Heart left ventricle (tissue), 16 donors: ENCODE results near the gene PTPN7. TPM values are rescaled to one million over a fixed set of nuclear protein-coding genes. Genes with fewer than 3 reads are reported as not detected.

Experiments
- ATAC-seq, 4 donors: fragments of 200-7000 bp; cut with Tn5 transposase; one replicate each; pipeline ENCODE4 v1.9.1; 2020 to 2022; ENCODE audit warnings: moderate library complexity in 4 of 4, mild to moderate bottlenecking in 3 of 4, moderate number of reproducible peaks in 1 of 4
- DNase-seq, 5 donors: peaks; one replicate each; pipeline ENCODE4 v3.0.0-alpha.2; 2020
- H3K27ac ChIP-seq, 12 donors: fragments of 200-600 bp; sonication (generic) in 4 of 12; one replicate each; pipeline versions ENCODE4 v1.5.0 to v1.8.0; 2016 to 2022; ENCODE audit warnings: mild to moderate bottlenecking in 2 of 12
- H3K27me3 ChIP-seq, 9 donors: fragments of 200-600 bp; sonication (generic) in 2 of 9; one replicate each; pipeline versions ENCODE4 v1.5.1 to v1.8.0; 2016 to 2022; ENCODE audit warnings: mild to moderate bottlenecking in 3 of 9
- H3K36me3 ChIP-seq, 9 donors: fragments of 200-600 bp; sonication (generic) in 2 of 9; one replicate each; pipeline versions ENCODE4 v1.5.0 to v1.8.0; 2018 to 2022; ENCODE audit warnings: mild to moderate bottlenecking in 2 of 9
- H3K4me1 ChIP-seq, 12 donors: fragments of 200-600 bp; sonication (generic) in 4 of 12; one replicate each; pipeline versions ENCODE4 v1.5.0 to v1.8.0; 2016 to 2022; ENCODE audit warnings: mild to moderate bottlenecking in 3 of 12
- H3K4me3 ChIP-seq, 12 donors: fragments of 200-600 bp; sonication (generic) in 4 of 12; one replicate each; pipeline versions ENCODE4 v1.5.0 to v1.8.0; 2017 to 2022; ENCODE audit warnings: mild to moderate bottlenecking in 9 of 12, moderate library complexity in 4 of 12
- H3K9me3 ChIP-seq, 12 donors: fragments of 200-600 bp; sonication (generic) in 4 of 12; one replicate each; pipeline versions ENCODE4 v1.5.0 to v1.8.0; 2016 to 2022; ENCODE audit warnings: mild to moderate bottlenecking in 1 of 12
- POLR2A ChIP-seq, 2 donors: fragments of 450-650 bp; IDR thresholded peaks; one replicate each; pipeline ENCODE4 v1.6.1; 2017; ENCODE audit warnings: antibody characterized with exemption in 2 of 2, mild to moderate bottlenecking in 2 of 2, moderate library complexity in 2 of 2
- WGBS, 4 donors: extraction: QIAGEN DNeasy Blood & Tissue Kit in 2 of 4; methylation state at CpG; one replicate each; pipeline versions ENCODE4 v1.1.5 to v1.1.7; 2013 to 2018; 5-methylcytosine and 5-hydroxymethylcytosine counted together
- intact Hi-C, 10 donors: fragments of 100-400 bp; cut with DNase I; formaldehyde crosslinking; loops; one replicate each; pipeline versions ENCODE4 v1.11.1 to v1.14.2; 2022
- polyA plus RNA-seq, 2 donors: library from polyadenylated mRNA; stranded (reverse); fragments of 200-250 nt; gene quantifications; one replicate each; pipeline ENCODE4 v1.2.3, GENCODE V29; 2013
- total RNA-seq, 9 donors: library from RNA; depleted of rRNA in 2 of 9; stranded (reverse); fragments of >200 nt in 2 of 9; fragmentation: NEBNext Ultra II Directional in 3 of 9; extraction: Animal tissue kit (Norgen Biotek cat#: 25700) in 3 of 9; gene quantifications; one replicate each; pipeline versions ENCODE4 v1.1.0 to v1.2.4, GENCODE V29; 2016 to 2023
- TF ChIP-seq, protein P1 (sequence below), 12 donors: fragments of 200-600 bp; sonication (generic) in 4 of 12; IDR thresholded peaks; one replicate each; pipeline versions ENCODE4 v1.5.0 to v1.8.0; 2018 to 2022; ENCODE audit warnings: antibody characterized with exemption in 12 of 12, mild to moderate bottlenecking in 5 of 12
- donor health status: ischemic (EF 13 %, LVEDD 7.1; RV severe dilation, severe dysfunction).
- donor health status: healthy with polysubstance abuse.
- donor health status: DM: no; HTN: yes; CAD: no.
- donor health status: DM: no; HTN: no; CAD: no.
- donor health status: ischemic (EF 25% LVEDD 6.9; RV normal size, moderate dysfunction).
- donor health status: ischemic (EF 25% LVEDD 5.7; RV mildly dilated, moderate dysfunction).
- donor health status: healthy.
- donor health status: DM: yes; HTN: yes; CAD: no.
- donor health status: ischemic (EF 35%, LVEDD 5.7; RV mildly dilated, moderate dysfunction).
- donor health status: nonischemic (EF 11% LVEDD 7.7; RV severe dilation, severe dysfunction).
- donor health status: DM: yes; HTN: yes; CAD: no.
- donor health status: PGD.
- donor health status: ischemic (EF 29% LVEDD 5.4; RV normal size, mild dysfunction).
- donor health status: nonischemic (EF 23%, LVEDD 6.1; RV moderate dilation, normal function).

The PTPN7 gene
- total and polyA plus RNA-seq, 11 donors: 0.19 to 10.3 (median 0.55) TPM; not detected in 1

DNA sequence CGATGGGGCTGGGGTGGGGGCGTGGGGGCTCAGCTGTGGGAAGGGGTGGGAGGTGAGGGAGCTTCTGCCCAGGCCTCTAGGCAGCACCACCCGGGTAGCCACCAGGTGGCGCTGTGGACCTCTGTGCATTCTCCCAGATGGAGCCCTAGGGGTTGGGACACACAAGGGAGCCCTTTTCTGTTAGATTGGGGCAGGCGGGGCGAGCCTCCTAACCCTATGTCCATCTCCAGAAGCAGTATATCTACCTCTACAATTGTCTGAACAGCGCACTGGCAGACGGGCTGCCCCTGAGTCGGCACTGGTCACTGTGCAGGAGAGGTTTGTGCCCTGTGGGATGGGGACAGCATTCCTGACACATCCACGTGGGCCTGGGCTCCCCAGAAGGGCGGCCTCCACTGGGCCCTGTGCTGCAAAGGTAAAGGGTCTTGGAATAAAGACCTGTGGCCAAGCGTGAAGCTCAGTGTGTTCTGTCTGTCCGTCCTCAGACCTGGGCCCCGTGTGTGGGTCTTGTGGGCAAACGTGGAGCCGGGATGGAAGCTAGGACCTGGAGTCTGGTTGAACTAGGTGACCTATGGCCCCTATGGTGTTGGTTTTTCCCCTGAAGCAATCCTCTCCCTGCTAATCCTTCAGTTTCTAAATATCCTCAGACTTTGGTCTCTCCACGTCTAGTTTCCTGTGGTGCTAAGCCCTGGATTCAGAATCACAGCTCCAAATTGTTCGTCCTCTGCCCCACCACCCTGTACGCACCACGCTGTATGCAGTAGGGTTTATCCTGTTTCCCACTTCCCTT, 28.8 kb upstream of the PTPN7 start:
- intact Hi-C loops: loop anchor here in 9 of 10 donors (2.0 to 5.0 kb wide), 4 partner anchors 126 to 530 kb away; no protein-coding TSS in a partner anchor
- no peak overlapping the region for H3K27ac ChIP-seq
- H3K4me1 ChIP-seq: peaks cover 0 to 18% (median 6%) of the 10 kb centered on the region in 12 donors
- 51 to 88% (median 56%) methylated on average over 9 to 20 of the region's 20 CpGs for WGBS, 4 donors
- TF ChIP-seq, protein P1, sequence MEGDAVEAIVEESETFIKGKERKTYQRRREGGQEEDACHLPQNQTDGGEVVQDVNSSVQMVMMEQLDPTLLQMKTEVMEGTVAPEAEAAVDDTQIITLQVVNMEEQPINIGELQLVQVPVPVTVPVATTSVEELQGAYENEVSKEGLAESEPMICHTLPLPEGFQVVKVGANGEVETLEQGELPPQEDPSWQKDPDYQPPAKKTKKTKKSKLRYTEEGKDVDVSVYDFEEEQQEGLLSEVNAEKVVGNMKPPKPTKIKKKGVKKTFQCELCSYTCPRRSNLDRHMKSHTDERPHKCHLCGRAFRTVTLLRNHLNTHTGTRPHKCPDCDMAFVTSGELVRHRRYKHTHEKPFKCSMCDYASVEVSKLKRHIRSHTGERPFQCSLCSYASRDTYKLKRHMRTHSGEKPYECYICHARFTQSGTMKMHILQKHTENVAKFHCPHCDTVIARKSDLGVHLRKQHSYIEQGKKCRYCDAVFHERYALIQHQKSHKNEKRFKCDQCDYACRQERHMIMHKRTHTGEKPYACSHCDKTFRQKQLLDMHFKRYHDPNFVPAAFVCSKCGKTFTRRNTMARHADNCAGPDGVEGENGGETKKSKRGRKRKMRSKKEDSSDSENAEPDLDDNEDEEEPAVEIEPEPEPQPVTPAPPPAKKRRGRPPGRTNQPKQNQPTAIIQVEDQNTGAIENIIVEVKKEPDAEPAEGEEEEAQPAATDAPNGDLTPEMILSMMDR (IDR thresholded peaks at IDR 0.05): peak; percentile 71 to 92 (median 87)
- TF ChIP-seq POLR2A (IDR thresholded peaks at IDR 0.05): no peak
- H3K9me3 ChIP-seq: no peaks in the 10 kb centered on the region
- peaks cover 6 to 26% (median 16%) of the 10 kb centered on the region in 9 donors for H3K27me3 ChIP-seq
- no peak overlapping the region for H3K4me3 ChIP-seq
- ATAC-seq (peak; percentile 59 to 72 (median 68)), DNase-seq (peak; percentile 58 to 87 (median 71))
- no peaks in the 10 kb centered on the region for H3K36me3 ChIP-seq

DNA sequence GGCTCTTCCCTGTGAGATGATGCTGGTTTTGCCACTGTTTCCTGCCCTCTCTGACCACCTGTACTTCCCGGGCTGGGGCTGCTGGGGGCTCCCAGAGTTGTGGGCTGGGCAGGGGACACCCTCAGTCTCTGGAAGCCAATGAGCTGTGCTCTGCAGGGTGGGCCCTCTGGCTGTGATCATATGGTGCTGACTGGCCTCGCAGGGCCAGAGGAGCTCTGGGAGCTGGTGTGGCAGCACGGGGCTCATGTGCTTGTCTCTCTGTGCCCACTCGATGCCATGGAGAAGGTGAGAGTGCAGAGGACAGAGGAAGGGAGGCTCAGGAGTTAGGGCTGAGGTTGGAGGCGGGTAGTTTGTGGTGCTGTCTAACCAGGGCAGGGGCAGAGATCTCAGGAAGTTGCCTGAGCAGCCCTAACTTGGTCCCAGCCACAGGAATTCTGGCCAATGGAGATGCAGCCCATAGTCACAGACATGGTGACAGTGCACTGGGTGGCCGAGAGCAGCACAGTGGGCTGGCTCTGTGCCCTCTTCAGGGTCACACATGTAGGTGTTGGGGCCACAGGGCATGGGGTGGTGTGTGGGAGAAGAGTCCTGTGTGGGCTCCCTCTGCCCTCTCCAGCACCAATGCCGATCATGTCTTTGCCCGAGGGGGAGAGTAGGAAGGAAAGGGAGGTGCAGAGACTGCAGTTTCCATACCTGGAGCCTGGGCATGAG, 27.4 kb upstream of the PTPN7 start:
- WGBS, 4 donors: 65 to 74% (median 70%) methylated on average over 8 of the region's 8 CpGs
- intact Hi-C loops: loop anchor here in 9 of 10 donors (2.0 to 5.0 kb wide), 4 partner anchors 127 to 531 kb away; no protein-coding TSS in a partner anchor
- no peak for TF ChIP-seq POLR2A (IDR thresholded peaks at IDR 0.05)
- TF ChIP-seq, protein P1 (IDR thresholded peaks at IDR 0.05): no peak
- H3K4me3 ChIP-seq: no peak overlapping the region
- H3K27me3 ChIP-seq: peaks cover 0 to 12% (median 3%) of the 10 kb centered on the region in 9 donors
- H3K27ac ChIP-seq: no peak overlapping the region
- no peaks in the 10 kb centered on the region for H3K9me3 ChIP-seq
- no peak for ATAC-seq
- peak in 1 of 5 donors; percentile 40 for DNase-seq
- H3K4me1 ChIP-seq: peaks cover 0 to 11% (median 0%) of the 10 kb centered on the region in 12 donors
- H3K36me3 ChIP-seq: no peaks in the 10 kb centered on the region

DNA sequence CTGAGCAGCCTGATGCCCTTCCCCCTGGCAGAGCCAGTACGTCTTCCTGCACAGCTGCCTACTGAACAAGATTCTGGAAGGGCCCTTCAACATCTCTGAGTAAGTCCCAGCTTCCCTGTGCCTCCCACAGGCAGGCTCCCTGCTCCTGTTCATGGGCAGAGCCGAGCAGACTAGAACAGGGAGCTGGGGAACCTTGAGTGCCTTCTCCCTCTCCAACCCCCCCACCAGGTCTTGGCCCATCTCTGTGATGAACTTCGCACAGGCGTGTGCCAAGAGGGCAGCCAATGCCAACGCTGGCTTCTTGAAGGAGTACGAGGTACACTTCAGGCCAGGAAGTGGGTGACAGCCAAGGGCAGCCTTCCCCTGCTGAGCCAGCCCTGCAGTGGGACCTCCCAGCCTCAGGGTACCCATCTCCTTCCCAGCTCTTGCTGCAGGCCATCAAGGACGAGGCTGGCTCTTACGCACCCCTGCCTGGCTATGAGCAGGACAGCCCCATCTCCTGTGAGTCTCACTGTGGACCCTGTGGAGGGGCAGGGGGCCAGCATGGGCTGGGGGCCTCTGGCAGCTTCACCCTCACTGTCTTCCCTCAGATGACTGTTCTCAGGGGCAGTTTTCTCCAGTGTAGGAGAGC, 26.8 kb upstream of the PTPN7 start:
- TF ChIP-seq, protein P1 (IDR thresholded peaks at IDR 0.05): no peak
- TF ChIP-seq POLR2A (IDR thresholded peaks at IDR 0.05): no peak
- Histone ChIP-seq H3K4me3 (no peak overlapping the region), H3K9me3 (no peaks in the 10 kb centered on the region), H3K27me3 (peaks cover 0 to 8% (median 0%) of the 10 kb centered on the region in 9 donors), H3K4me1 (peaks cover 0 to 8% (median 0%) of the 10 kb centered on the region in 12 donors), H3K27ac (no peak overlapping the region), H3K36me3 (no peaks in the 10 kb centered on the region)
- intact Hi-C loops: loop anchor here in 5 of 10 donors (5.0 kb wide), 2 partner anchors 130 to 530 kb away; no protein-coding TSS in a partner anchor
- ATAC-seq: no peak
- DNase-seq: peak in 1 of 5 donors; percentile 60
- WGBS, 4 donors: 73 to 80% (median 76%) methylated on average over 3 to 8 of the region's 8 CpGs
